Left forelimb (tissue), 1 donor: Measurements from ENCODE around the gene ZIC5.
"Not testable (repeated sequence)": the region's sequence is repeated elsewhere in the genome, so short reads cannot be mapped to it uniquely, and the experiment has no call there.

Experiments
- DNase-seq: peaks from one replicate; pipeline ENCODE4 v3.0.0-alpha.2; 2018; ENCODE audit warnings: low spot score

Gene ZIC5

DNA sequence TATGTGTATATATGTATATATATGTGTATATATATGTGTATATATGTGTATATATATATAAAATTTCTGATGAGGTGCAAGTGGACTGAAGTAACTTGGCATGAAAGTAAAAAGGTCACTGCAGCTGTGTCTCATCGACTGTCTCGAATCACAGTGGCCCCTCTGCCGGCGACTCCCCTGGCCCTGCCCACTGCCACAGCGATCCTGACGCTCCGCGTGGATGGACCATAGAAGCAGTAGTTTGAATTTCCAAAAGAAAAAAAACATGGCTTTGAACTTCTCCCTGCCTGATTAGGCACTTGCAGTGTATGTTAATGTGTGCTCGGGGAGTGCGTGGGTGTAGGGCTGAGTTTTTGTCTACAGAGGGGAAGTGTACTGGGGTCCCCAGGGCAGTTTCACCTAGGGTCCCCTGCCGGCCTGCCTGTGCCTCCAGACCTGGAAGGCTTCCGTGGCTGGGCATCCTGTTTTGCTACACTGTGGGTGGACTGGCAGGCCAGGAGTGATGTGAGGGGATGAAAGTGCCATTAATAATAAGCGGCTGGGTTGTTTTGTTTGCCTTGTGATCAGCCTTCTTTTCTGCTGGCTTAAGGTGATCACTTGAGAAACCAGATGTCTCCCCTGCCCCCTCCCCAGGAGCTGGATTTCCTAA is 10.8 kb downstream of the ZIC5 start:
- DNase-seq, result no peak

DNA sequence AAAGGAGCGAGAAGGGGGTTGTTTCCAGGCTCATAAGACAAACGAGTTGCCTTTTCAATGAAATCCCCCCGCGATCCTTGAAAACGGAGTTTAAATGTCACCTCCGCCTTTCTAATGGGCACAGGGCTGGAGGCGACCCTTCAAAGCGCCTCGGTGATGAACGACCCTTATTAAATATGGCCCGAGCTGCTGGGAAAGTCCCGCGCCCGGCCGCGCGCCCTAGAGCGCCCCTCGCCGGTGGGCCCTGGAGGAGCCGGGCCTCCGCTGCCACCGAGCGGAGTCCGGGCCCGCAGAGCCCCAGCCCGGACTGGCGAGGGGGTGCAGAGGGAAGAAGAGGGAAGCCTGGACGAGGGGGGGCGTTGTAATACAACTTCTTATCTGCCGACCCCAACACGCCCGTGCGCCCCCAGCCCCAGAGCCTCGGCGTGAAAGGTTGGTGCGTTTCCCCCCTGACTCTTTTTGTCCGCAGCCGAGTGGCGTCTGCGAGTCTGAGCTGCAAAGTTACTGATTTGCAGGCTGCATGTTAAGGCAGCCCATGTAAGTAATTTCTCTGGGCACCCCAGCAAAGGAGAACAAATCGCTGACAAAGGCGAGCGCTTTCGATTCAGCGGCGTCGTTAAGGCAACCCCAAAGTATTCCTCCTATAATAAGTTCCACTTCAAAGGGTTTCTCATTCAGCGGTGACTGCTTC is 11.9 kb downstream of the ZIC5 start:
- no peak for DNase-seq

DNA sequence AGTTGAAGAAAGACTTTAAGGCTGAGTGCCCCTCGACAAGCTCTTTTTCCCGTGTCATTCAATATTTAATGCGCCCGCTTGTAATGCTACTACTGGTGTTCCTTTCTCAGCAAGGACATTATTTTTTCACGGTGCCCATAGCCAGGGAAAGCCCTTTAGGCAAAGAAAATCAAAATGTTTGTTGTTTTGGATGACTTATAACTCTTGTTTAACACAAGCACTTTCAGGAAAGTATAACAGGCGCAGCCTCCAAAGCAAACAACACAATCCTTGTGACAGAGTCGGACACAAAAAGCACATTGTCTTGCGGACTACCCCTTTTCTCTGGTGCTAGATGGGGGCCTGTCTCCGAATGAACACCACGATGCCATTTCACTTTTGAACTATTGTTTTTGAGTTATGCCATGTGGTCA is 12.4 kb downstream of the ZIC5 start:
- no peak for DNase-seq

GRCh38 chr13:99958406-99959126 is 13.0 kb downstream of the ZIC5 start:
- DNase-seq, result no peak

- no peak for DNase-seq
Observed at GRCh38 chr13:99956473-99957349, 14.9 kb downstream of the ZIC5 start.

DNA sequence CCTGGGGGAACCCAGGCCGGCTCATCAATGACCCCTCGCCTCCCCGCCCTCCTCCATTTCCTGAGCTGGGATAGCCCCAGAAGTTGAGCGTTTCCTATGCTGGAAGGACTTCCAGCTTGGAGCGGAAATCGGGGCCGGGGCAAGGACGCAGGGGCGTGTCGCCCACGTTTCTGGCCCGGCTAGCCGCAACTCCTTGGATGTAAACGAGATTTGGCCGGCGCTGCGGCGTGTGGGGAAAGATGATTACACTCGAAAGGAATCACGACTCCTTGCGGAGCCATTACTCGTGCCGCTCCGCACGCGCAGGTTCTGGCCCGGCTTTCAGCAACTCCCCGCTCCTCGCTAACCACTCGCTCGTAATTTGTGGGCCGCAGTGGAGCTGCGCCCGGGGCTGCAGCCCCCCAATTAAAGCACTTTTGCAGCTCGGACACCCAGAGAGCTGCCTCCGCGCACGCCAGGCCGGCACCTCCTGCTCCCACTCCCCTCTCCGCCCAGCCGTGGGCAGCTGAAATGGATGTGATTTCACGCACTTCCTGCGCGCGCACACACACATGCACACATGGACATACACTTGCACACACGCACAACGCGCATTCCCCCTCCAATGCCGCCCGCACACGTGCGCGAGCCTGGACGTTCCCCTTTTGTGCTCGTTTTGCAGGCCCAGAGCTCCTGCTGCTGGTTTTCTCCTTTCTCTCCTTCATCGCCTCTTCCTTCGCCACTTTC is 15.7 kb downstream of the ZIC5 start:
- DNase-seq, result no peak

DNA sequence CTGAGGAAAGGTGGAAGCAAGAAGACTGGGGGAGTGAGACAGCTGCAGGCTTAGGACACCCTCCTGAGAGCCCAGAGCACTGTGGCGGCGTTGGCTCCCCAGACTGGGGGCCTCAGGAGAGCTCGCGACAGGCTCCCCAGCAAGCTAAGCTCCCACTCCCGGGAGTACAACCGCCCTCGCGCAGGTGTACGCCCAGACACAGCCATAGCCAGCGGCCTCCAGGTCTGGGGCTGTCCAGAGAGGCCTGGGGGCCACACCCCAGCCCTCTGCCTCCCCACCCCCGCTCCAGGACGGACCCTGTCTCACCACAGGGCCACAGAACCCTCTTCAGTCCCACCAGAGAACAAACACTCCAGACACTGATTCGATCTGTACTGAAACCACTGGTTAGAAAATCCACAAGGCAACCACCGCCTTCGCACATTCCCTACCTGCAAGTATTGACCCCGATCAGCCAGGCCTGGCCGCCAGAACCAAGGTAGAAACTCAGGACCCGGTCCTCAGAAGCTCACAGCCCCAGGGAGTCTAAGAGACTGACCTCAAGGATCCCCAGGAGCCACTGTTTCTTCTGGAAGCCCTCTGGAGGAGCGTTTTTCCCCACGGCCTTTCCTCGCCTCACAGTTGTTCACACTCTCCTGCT is 16.3 kb downstream of the ZIC5 start:
- DNase-seq, result no peak

- DNase-seq, result no peak
Observed at GRCh38 chr13:99953138-99953755, 18.3 kb downstream of the ZIC5 start.

GRCh38 chr13:99951666-99952065 is 19.9 kb downstream of the ZIC5 start:
- DNase-seq, result not testable (repeated sequence)

GRCh38 chr13:99949679-99950413 is 21.7 kb downstream of the ZIC5 start:
- no peak for DNase-seq

DNA sequence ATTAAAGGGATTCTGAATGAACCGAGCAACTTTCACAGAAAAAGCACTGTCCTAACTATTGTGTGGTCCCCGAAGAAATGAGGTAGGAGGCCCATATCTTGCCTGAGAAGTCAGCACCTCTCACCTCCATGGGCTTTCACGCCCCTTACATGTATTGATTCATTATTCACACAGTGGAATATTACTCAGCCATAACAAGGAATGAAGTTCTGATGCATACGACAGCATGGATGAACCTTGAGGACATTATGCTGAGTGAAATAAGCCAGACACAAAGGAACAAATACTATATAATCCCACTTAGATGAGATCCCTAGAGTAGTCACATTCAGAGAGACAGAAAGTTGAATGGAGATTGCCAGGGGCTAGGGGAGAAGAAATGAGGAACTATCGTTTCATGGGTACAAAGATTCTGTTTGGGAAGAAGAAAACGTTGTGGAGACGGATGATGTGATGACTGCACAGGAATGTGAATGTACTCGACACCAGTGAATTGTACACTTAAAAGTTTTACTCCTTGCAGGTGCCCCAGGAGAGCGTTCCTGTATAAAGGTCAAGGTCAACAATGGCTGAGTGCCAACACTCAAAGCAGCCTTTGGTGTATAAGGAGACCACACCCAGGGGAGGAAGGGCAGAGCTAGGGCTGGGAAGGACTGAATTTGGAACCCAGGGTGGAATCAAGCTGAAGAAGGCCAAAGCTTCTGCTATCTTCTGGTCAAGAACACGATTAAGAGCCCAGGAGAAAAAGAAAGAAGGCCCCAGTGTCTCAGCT is 22.5 kb downstream of the ZIC5 start:
- no peak for DNase-seq

- DNase-seq, result no peak
Observed at GRCh38 chr13:99948411-99948810, 23.2 kb downstream of the ZIC5 start.

DNA sequence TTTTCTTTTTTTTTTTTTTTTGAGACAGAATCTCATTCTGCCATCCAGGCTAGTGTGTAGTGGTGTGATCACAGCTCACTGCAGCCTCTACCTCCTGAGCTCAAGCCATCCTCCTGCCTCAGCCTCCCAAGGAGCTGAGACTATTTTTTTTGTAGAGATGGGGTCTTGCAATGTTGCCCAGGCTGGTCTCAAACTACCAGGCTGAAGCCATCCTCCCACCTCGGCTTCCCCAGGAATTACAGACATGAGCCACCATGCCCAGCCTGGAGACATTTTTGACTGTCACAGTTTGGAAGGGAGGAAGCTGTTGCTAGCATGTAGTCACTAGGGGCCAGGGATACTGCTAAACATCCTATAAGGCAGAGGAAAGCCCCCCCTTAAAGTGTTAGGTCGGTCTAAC is 23.9 kb downstream of the ZIC5 start:
- no peak for DNase-seq

DNA sequence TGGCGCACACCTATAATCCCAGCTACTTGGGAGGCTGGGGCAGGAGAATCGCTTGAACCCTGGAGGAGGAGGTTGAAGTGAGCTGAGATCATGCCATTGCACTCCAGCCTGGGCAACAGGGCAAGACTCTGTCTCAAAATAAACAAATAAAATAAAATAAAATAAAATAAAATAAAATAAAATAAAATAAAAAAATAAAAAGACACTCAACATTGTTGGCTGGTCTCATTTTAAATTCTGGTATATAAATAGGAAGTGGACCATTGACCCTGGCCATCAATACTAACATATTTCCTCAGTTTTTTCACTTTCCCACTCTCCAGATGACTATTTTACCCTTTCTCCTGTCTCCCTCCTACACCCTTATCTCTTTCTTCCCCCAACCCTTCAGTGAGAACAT is 26.1 kb downstream of the ZIC5 start:
- not testable (repeated sequence) for DNase-seq

- DNase-seq, result no peak
Observed at GRCh38 chr13:99944606-99945005, 27.0 kb downstream of the ZIC5 start.

GRCh38 chr13:99944102-99944501 is 27.5 kb downstream of the ZIC5 start:
- no peak for DNase-seq

DNA sequence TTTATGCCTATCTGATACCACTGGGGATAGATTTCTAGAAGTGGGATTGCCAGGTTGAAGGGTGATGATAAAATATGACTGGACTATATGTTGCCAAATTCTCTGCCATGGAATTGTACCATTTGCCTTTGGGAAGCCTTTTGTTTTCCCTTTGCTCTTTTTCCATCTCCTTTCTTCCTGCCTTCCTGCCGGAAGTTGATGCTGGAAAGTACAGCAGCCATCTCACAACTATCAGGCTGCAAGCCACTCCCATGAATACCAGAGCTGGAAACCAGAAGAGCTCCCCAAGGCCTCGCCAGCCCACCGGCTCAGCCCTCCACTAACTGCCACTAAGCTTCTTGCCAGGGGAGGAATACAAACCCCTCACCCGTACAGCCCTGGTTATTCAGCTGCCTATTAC is 29.7 kb downstream of the ZIC5 start:
- DNase-seq, result no peak

- no peak for DNase-seq
Observed at GRCh38 chr13:99941086-99941485, 30.5 kb downstream of the ZIC5 start.

DNA sequence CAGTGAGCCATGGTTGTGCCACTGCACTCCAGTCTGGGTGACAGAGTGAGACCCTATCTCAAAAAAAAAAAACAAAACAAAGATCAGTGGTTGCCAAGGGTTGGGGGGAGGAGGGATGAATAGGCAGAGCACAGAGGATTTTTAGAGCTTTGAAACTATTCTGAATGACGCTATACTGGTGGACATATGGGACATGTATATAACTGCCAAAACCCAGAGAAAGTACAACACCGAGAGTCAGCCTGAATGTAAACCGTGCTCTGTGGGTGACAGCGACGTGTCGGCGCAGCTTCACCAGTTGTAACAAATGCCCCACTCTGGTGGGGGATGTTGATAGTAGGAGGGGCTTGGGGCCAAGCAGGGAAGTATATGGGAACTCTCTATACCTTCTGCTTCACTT is 32.9 kb downstream of the ZIC5 start:
- no peak for DNase-seq
